ENCODE results near the gene DSCAM.

DNA sequence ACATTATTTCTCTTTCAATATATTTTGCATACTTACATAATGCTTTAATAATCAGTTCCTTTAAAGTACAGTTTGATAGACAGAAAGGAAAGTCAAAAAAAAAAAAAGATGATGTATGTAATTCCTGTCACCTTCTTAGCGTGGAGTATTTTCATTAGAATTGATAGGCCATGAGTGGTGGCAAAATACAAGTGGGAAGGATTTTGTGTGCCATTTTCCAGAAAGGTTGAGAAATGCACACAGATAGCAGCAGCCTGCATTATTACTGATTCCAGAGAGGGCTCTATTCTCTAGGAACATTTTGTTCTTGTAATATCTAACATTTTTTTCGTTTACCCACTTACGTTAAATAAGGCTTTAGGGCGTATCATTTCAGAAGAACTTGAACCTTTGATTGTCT lies 475.6 kb downstream of the DSCAM start:
- TF ChIP-seq POLR2A (IDR thresholded peaks at IDR 0.05; ENCODE audit: low read depth, low read length) (no peak), EZH2 (IDR thresholded peaks at IDR 0.05; ENCODE audit: borderline replicate concordance, low read depth, low read length, severe bottlenecking) (no peak), POLR2AphosphoS5 (IDR thresholded peaks at IDR 0.05; ENCODE audit: insufficient read depth, low read depth, low read length) (no peak), JUN (IDR thresholded peaks at IDR 0.05; ENCODE audit: borderline replicate concordance, insufficient read depth, insufficient read length, low read depth) (no peak), GATA2 (IDR thresholded peaks at IDR 0.05; ENCODE audit: insufficient read depth, insufficient read length, low read depth, low read length) (no peak), MYC (IDR thresholded peaks at IDR 0.05; ENCODE audit: low read depth, low read length) (no peak)
- TF ChIP-seq, protein P1, sequence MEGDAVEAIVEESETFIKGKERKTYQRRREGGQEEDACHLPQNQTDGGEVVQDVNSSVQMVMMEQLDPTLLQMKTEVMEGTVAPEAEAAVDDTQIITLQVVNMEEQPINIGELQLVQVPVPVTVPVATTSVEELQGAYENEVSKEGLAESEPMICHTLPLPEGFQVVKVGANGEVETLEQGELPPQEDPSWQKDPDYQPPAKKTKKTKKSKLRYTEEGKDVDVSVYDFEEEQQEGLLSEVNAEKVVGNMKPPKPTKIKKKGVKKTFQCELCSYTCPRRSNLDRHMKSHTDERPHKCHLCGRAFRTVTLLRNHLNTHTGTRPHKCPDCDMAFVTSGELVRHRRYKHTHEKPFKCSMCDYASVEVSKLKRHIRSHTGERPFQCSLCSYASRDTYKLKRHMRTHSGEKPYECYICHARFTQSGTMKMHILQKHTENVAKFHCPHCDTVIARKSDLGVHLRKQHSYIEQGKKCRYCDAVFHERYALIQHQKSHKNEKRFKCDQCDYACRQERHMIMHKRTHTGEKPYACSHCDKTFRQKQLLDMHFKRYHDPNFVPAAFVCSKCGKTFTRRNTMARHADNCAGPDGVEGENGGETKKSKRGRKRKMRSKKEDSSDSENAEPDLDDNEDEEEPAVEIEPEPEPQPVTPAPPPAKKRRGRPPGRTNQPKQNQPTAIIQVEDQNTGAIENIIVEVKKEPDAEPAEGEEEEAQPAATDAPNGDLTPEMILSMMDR (IDR thresholded peaks at IDR 0.05; ENCODE audit: extremely low read depth in 1 of 2, insufficient read depth in 1 of 2, low read depth in 1 of 2, low read length in 2 of 2), result no peak
- TF ChIP-seq, protein P2, sequence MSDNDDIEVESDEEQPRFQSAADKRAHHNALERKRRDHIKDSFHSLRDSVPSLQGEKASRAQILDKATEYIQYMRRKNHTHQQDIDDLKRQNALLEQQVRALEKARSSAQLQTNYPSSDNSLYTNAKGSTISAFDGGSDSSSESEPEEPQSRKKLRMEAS (IDR thresholded peaks at IDR 0.05; ENCODE audit: insufficient read depth, insufficient read length), result no peak
